ENCODE measurements around the gene MYO5A. TPM values are rescaled to one million over a fixed set of nuclear protein-coding genes. Genes with fewer than 3 reads are reported as not detected.

The MYO5A gene
- total and polyA plus RNA-seq, 9 of the 15 experiments (the other 6 are each of a cell fraction or from before 2014, with no cell fraction given): 0.03 to 0.82 (median 0.40) TPM

GRCh38 chr15:52481915-52482314, 46.8 kb downstream of the MYO5A start:
- no peak overlapping the region for H3K9ac ChIP-seq (ENCODE audit: insufficient read depth in 1 of 2, low read depth in 2 of 2, low read length in 2 of 2)
- in situ Hi-C loops (cut with MboI) (no loop called here), intact Hi-C loops (cut with micrococcal nuclease) (no loop called here)
- H3K9me1 ChIP-seq (ENCODE audit: control insufficient read depth, insufficient read depth, low read length): no peaks in the 10 kb centered on the region
- H3K36me3 ChIP-seq (ENCODE audit: control insufficient read depth, insufficient read depth, low read length): no peaks in the 10 kb centered on the region
- 0% methylated on average over 2 of the region's 3 CpGs for WGBS (ENCODE audit: insufficient coverage, low coverage, missing lambda C conversion rate)
- H4K20me1 ChIP-seq (replicated peaks; ENCODE audit: control insufficient read depth, insufficient read depth, low read length): no peaks in the 10 kb centered on the region
- no peaks in the 10 kb centered on the region; a peak in 1 of 5 replicates for H3K4me1 ChIP-seq (replicated peaks in 1 of 2; ENCODE audit: control insufficient read depth in 2 of 2, insufficient read depth in 2 of 2, low read length in 2 of 2)
- H3K79me2 ChIP-seq (ENCODE audit: control insufficient read depth, insufficient read depth, low read length): no peaks in the 10 kb centered on the region
- H3K4me2 ChIP-seq (ENCODE audit: insufficient read depth, low read length): no peak overlapping the region
- FAIRE-seq: no peak
- CTCF ChIA-PET (ENCODE audit: low intra/inter-chr PET ratio): no interaction called here
- H3K9me3 ChIP-seq (replicated peaks; ENCODE audit: control insufficient read depth, insufficient read depth, low read depth, low read length): no peaks in the 10 kb centered on the region
- no peak overlapping the region for H2AFZ ChIP-seq (ENCODE audit: low read depth, low read length)
- no peak overlapping the region for H3K4me3 ChIP-seq
- TF ChIP-seq SPI1 (IDR thresholded peaks at IDR 0.05; ENCODE audit: borderline replicate concordance, low read depth, low read length) (peak; percentile 90), ZNF277 (CRISPR knock-in tag; IDR thresholded peaks at IDR 0.05; ENCODE audit: borderline replicate concordance) (no peak), CBX8 (IDR thresholded peaks at IDR 0.05; ENCODE audit: borderline replicate concordance, extremely low read depth, low read depth, low read length, poor library complexity, severe bottlenecking) (peak; percentile 55)
- peaks cover 0 to 5% of the 10 kb centered on the region in 2 experiments; a peak in 4 of 5 replicates for H3K27me3 ChIP-seq (ENCODE audit: control insufficient read depth in 2 of 2, insufficient read depth in 2 of 2, low read length in 2 of 2)
- ATAC-seq: no peak
- no TSS peak for BruUV-seq (replicated peaks)
- DNase-seq (ENCODE audit: extremely low read depth in 1 of 4, low spot score in 3 of 4): no peak
- POLR2A ChIA-PET: no interaction called here
- no peak overlapping the region for H3K27ac ChIP-seq (ENCODE audit: extremely low read depth, low read depth, low read length)

GRCh38 chr15:52480990-52481389, 47.7 kb downstream of the MYO5A start:
- no peak for DNase-seq (ENCODE audit: extremely low read depth in 1 of 4, low spot score in 3 of 4)
- no peaks in the 10 kb centered on the region; a peak in 1 of 5 replicates for H3K4me1 ChIP-seq (replicated peaks in 1 of 2; ENCODE audit: control insufficient read depth in 2 of 2, insufficient read depth in 2 of 2, low read length in 2 of 2)
- H3K36me3 ChIP-seq (ENCODE audit: control insufficient read depth, insufficient read depth, low read length): no peaks in the 10 kb centered on the region
- H2AFZ ChIP-seq (ENCODE audit: low read depth, low read length): no peak overlapping the region
- intact Hi-C loops (cut with micrococcal nuclease): no loop called here
- WGBS (ENCODE audit: insufficient coverage, low coverage, missing lambda C conversion rate): 0% methylated on average over 1 of the region's 1 CpG
- no peaks in the 10 kb centered on the region for H3K79me2 ChIP-seq (ENCODE audit: control insufficient read depth, insufficient read depth, low read length)
- no peaks in the 10 kb centered on the region for H3K9me3 ChIP-seq (replicated peaks; ENCODE audit: control insufficient read depth, insufficient read depth, low read depth, low read length)
- H3K9me1 ChIP-seq (ENCODE audit: control insufficient read depth, insufficient read depth, low read length): no peaks in the 10 kb centered on the region
- ChIA-PET CTCF (ENCODE audit: low intra/inter-chr PET ratio) (no interaction called here), POLR2A (no interaction called here)
- H3K27ac ChIP-seq (ENCODE audit: extremely low read depth, low read depth, low read length): no peak overlapping the region
- no peak overlapping the region for H3K9ac ChIP-seq (ENCODE audit: insufficient read depth in 1 of 2, low read depth in 2 of 2, low read length in 2 of 2)
- in situ Hi-C loops (cut with MboI): no loop called here
- no peaks in the 10 kb centered on the region for H4K20me1 ChIP-seq (replicated peaks; ENCODE audit: control insufficient read depth, insufficient read depth, low read length)
- ATAC-seq: no peak
- H3K4me2 ChIP-seq (ENCODE audit: insufficient read depth, low read length): no peak overlapping the region
- no peak for FAIRE-seq
- H3K27me3 ChIP-seq (ENCODE audit: control insufficient read depth in 2 of 2, insufficient read depth in 2 of 2, low read length in 2 of 2): peaks cover 0 to 2% of the 10 kb centered on the region in 2 experiments; a peak in 3 of 5 replicates
- H3K4me3 ChIP-seq: no peak overlapping the region
- no TSS peak for BruUV-seq (replicated peaks)
- no peak for TF ChIP-seq ELK1 (CRISPR knock-in tag; IDR thresholded peaks at IDR 0.05)
- TF ChIP-seq GMEB1 (CRISPR knock-in tag; IDR thresholded peaks at IDR 0.05): no peak
- no peak for TF ChIP-seq SOX6 (IDR thresholded peaks at IDR 0.05)
- no peak for TF ChIP-seq TAL1 (IDR thresholded peaks at IDR 0.05)
- TF ChIP-seq ZKSCAN1 (IDR thresholded peaks at IDR 0.05; ENCODE audit: low read depth, low read length): no peak
- no peak for TF ChIP-seq SNAPC5 (CRISPR knock-in tag; IDR thresholded peaks at IDR 0.05)
- TF ChIP-seq HOMEZ (CRISPR knock-in tag; IDR thresholded peaks at IDR 0.05): no peak

Data from K562 (cell line).